GM19395 (cell line): ENCODE results near the gene ZSCAN32.

Source experiments
- ATAC-seq: cut with Tn5 transposase; IDR thresholded peaks from one replicate; pipeline ENCODE4 v1.9.1; 2021; ENCODE audit warnings: mild to moderate bottlenecking, moderate library complexity; ENCODE audit not compliant: unreplicated experiment

ZSCAN32 gene

DNA sequence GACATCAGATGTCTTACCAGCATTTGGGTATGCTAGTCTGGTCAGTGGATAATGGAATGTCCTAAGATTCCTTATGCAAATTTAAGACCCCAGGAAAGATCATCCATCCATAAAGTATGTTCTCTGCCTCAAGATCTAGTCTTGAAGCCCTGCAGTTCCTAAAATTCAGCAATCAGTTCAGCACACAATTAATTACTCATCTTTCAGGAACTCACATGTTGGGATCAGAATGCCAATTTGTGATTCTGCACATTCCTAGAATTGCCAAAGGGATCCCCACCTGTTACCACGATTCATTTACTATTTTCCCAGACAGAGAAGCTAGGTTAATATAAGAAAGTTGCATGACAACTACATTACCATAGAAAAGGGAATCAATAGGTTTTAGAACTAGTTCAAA is 41.9 kb downstream of the ZSCAN32 start:
- ATAC-seq, result no peak

DNA sequence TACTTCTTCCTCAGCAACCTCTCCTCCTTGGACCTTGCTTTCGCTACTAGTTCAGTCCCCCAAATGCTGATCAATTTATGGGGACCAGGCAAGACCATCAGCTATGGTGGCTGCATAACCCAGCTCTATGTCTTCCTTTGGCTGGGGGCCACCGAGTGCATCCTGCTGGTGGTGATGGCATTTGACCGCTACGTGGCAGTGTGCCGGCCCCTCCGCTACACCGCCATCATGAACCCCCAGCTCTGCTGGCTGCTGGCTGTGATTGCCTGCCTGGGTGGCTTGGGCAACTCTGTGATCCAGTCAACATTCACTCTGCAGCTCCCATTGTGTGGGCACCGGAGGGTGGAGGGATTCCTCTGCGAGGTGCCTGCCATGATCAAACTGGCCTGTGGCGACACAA is 44.7 kb downstream of the ZSCAN32 start:
- ATAC-seq, result no peak

DNA sequence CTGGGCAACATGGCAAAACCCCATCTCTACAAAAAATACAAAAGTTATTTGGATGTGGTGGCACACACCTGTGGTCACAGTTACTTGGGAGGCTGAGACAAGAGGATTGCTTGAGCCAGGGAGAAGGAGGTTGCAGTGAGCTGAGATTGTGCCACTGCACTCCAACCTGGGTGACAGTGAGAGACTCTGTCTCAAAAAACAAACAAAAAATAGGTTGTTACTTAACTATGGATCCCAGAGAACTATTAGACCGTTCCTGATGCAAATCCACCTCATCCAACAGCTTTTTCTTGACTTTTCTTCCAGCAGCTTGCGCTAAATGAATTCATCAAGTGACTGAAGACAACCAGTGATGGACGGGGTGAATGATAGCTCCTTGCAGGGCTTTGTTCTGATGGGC is 45.2 kb downstream of the ZSCAN32 start, which contains the start of gene OR2C1:
OR2C1 (plus strand) TSS at position 301 of the 400 bp plus-strand sequence; CDS start at position 353, 52 bp downstream.
- ATAC-seq, result no peak

DNA sequence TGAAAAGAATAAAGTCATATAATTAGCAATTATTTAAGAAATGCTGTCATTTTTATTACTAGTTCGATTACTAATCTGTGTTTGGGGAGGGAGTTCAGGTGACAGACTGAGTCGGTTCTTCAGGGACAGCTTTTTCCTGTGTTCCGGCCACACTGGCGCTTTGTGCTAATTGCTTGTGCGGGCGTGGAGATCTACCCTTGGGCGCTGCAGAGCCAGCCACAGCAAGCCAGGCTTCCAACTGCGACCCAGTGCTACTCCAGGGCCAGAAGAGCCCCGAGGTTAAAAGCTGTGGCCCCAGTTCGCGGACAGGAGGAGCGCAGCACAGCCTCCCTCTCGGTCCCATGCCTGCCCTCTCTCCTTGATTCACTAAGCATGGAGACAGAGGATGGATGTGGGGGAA is 51.6 kb downstream of the ZSCAN32 start:
- no peak for ATAC-seq

DNA sequence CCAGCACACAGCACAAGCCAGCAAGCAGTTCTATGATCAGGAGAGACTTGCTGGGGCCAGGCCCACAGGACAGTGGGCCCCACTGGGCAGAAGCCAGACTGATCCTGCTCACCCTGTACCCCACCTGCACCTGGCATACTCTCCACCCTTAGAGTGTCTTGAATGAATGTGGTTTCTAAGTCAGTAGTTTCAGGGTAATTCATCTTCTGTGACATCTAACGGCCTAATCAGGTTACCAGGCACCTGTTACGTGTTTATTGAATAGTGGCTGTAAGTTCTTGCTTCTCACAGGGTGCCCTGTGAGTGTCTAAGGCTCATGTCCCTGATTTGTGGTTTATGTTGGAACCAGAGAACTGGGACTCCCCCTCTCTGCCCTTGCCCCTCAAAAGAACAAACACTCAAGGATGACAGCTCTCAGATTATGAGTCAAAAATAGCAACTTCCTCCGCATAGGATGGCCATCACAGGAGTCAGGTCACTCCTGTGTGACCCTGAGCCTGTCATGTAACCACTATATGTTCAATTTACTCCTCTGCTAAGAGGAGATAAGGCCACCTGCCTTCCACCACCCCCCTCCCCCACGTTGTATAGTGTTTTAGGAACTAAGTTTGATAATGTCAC is 52.1 kb downstream of the ZSCAN32 start:
- no peak for ATAC-seq

DNA sequence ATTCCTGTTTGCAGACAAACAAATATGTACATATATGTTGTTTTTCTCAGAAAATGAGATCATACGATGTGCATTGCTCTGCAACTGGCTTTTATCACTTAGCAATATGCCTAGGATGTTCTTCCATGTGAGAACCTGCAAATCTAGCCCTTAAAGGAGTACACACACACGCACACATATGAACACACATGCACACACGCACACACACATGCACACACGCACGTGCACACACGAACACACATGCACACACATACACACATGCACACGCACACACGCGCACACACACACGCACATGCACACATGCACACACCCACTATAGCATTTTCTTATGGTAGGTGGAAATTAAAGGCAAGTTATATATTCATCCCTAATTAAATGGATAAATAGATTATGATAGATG is 53.2 kb downstream of the ZSCAN32 start:
- no peak for ATAC-seq

DNA sequence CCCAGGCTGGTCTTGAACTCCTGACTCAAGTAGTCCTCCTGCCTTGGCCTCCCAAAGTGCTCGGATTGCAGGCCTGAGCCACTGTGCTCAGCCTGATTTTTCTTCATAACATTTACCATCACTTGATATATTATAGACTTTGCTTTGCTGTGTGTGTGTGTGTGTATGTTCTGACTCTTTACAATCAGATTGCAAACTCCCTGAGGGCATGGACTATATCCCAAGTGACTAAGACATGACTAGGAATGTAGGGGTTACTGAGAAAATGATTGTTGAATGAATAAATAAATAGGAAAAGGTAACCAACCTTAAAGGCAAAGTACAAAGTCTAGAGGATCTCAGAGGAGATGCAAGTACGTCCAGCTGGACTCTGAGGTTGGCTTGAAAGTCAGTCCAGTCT is 54.8 kb downstream of the ZSCAN32 start:
- no peak for ATAC-seq
